GM12874 (cell line): ENCODE data around the gene NAA40.
A peak's percentile ranks its signal among the peaks of the same experiment; 100 is the strongest.

Experiments
- TF ChIP-seq, protein P1 (sequence below): IDR thresholded peaks from 2 replicates; pipeline ENCODE4 v1.5.1; 2011; ENCODE audit warnings: low read depth, mild to moderate bottlenecking, control low read depth, low read length, moderate library complexity; ENCODE audit not compliant: insufficient read depth

The NAA40 gene

GRCh38 chr11:63919267-63920125 is 19.3 kb upstream of the NAA40 start:
- TF ChIP-seq, protein P1, sequence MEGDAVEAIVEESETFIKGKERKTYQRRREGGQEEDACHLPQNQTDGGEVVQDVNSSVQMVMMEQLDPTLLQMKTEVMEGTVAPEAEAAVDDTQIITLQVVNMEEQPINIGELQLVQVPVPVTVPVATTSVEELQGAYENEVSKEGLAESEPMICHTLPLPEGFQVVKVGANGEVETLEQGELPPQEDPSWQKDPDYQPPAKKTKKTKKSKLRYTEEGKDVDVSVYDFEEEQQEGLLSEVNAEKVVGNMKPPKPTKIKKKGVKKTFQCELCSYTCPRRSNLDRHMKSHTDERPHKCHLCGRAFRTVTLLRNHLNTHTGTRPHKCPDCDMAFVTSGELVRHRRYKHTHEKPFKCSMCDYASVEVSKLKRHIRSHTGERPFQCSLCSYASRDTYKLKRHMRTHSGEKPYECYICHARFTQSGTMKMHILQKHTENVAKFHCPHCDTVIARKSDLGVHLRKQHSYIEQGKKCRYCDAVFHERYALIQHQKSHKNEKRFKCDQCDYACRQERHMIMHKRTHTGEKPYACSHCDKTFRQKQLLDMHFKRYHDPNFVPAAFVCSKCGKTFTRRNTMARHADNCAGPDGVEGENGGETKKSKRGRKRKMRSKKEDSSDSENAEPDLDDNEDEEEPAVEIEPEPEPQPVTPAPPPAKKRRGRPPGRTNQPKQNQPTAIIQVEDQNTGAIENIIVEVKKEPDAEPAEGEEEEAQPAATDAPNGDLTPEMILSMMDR, result no peak

GRCh38 chr11:63920126-63920938 is 18.5 kb upstream of the NAA40 start:
- TF ChIP-seq, protein P1, result no peak

DNA sequence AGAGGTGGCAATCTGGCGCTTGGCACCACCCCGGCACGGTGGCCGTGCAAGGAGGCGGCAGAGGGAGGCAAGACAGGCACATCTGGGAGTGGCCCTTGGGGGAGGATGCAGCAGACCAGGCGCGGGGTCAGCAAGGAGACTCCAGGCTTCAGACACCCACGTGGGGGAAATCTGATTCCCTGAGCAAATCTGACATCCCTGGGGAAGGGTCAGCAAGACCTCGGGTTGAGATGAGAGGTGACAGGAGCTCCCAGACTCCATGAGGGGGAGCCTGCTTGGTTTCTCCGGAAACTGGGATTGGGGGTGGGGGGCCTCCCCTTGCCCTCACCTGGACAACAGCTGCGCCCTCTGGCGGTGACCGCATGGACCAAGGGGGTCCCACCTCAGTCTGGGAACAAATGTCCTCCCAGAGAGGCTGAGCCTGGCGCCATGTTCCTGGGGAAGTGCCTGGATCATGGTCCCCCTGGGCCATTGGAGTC is 17.8 kb upstream of the NAA40 start:
- TF ChIP-seq, protein P1, result peak; percentile 61

- TF ChIP-seq, protein P1, result no peak
Observed at GRCh38 chr11:63922673-63923192, 16.1 kb upstream of the NAA40 start.

- TF ChIP-seq, protein P1, result no peak
Observed at GRCh38 chr11:63923319-63923718, 15.5 kb upstream of the NAA40 start.

- TF ChIP-seq, protein P1, result no peak
Observed at GRCh38 chr11:63929616-63930015, 9.2 kb upstream of the NAA40 start.

- TF ChIP-seq, protein P1, result no peak
Observed at GRCh38 chr11:63931045-63931444, 7.8 kb upstream of the NAA40 start.
